ENCODE results near the gene ENTPD6. TPM values are rescaled to one million over a fixed set of nuclear protein-coding genes. Genes with fewer than 3 reads are reported as not detected.

The ENTPD6 gene
- total RNA-seq, 4 donors from 2014 or later, result 62.2 to 114 (median 67.0) TPM

DNA sequence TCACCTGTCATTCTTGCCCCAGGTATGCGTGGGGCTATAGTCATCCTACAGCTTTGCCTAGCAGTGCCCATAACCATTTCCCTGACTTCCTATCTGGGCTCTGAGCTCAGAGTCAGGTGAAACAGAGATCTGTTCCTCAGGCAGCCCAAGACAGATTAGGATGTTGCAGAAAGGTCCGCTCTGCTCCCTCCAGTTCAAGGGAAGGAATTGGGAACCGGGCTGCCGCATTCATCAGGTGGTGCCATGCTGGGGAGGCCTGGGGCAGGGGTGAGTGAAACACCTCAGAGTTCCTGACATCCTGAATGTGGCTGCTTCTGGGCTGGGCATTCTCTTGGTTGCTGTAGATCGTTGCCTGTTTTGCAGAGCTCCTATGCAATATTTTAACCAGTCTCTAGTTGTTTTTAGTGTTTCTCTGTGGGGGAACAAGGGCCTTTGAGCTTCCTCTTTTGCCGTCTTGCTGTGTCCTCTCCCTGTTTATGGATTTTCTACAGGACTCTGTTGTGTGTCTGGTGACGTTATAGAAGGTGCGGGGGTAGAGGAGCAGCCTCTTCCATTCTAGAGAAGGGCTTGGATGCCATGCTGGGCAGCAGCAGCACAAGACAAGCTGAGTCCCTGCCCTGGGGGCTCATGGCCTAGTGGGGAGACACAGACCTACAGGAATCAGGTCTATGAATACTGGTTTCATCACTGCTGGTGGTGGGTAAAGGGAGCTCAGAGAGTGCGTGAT is 9.2 kb downstream of the ENTPD6 start:
- TF ChIP-seq POLR2A (IDR thresholded peaks at IDR 0.05) (no peak), EP300 (IDR thresholded peaks at IDR 0.05) (no peak), CTCF (IDR thresholded peaks at IDR 0.05) (no peak)
- Histone ChIP-seq H3K4me1 (peaks cover 0 to 44% (median 10%) of the 10 kb centered on the region in 4 donors), H3K9me3 (no peaks in the 10 kb centered on the region), H3K4me3 (no peak overlapping the region), H3K27ac (peak overlapping the region in 2 of 4 donors; percentile 66 to 79), H3K36me3 (peaks cover 0 to 19% (median 0%) of the 10 kb centered on the region in 3 donors), H3K27me3 (no peaks in the 10 kb centered on the region)
- no peak for DNase-seq (ENCODE audit: low spot score in 2 of 2)
- 78 to 81% methylated on average over 9 of the region's 9 CpGs for WGBS, 2 donors

- peaks cover 0 to 36% (median 10%) of the 10 kb centered on the region in 4 donors for H3K4me1 ChIP-seq
- peak overlapping the region in 3 of 4 donors; percentile 18 to 79 (median 66) for H3K27ac ChIP-seq
- no peaks in the 10 kb centered on the region for H3K27me3 ChIP-seq
- peaks cover 0 to 27% (median 0%) of the 10 kb centered on the region in 3 donors for H3K36me3 ChIP-seq
- no peak overlapping the region for H3K4me3 ChIP-seq
- 74 to 75% methylated on average over 19 to 21 of the region's 21 CpGs for WGBS, 2 donors
- H3K9me3 ChIP-seq, result no peaks in the 10 kb centered on the region
- no peak for DNase-seq (ENCODE audit: low spot score in 2 of 2)
- TF ChIP-seq EP300 (IDR thresholded peaks at IDR 0.05) (no peak), CTCF (IDR thresholded peaks at IDR 0.05) (no peak), POLR2A (IDR thresholded peaks at IDR 0.05) (no peak)
Observed at GRCh38 chr20:25205277-25206062, 10.0 kb downstream of the ENTPD6 start.

DNA sequence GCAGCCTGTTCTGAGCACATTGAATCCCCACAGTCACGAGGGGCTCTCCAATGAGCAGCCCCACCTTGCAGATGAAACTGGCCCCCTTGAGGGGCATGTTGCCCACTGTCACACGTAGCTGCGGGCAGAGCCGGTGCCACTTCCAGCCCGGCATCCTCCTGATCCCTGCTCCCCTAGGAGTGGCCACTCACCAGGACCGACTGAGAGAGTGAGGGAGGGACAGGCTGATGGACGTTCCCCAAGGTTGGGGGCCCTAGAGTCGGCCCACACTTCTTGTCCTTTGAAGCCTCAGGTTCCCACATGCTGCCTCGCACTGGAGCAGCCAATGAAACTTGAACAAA is 10.5 kb downstream of the ENTPD6 start:
- H3K9me3 ChIP-seq, result no peaks in the 10 kb centered on the region
- H3K4me1 ChIP-seq, result peaks cover 0 to 32% (median 8%) of the 10 kb centered on the region in 4 donors
- DNase-seq (ENCODE audit: low spot score in 2 of 2), result no peak
- H3K36me3 ChIP-seq, result peaks cover 0 to 32% (median 3%) of the 10 kb centered on the region in 3 donors
- no peaks in the 10 kb centered on the region for H3K27me3 ChIP-seq
- no peak overlapping the region for H3K4me3 ChIP-seq
- H3K27ac ChIP-seq, result peak overlapping the region in 2 of 4 donors; percentile 66 to 79
- no peak for TF ChIP-seq POLR2A (IDR thresholded peaks at IDR 0.05)
- no peak for TF ChIP-seq CTCF (IDR thresholded peaks at IDR 0.05)
- no peak for TF ChIP-seq EP300 (IDR thresholded peaks at IDR 0.05)
- 87 to 94% methylated on average over 9 of the region's 9 CpGs for WGBS, 2 donors

DNA sequence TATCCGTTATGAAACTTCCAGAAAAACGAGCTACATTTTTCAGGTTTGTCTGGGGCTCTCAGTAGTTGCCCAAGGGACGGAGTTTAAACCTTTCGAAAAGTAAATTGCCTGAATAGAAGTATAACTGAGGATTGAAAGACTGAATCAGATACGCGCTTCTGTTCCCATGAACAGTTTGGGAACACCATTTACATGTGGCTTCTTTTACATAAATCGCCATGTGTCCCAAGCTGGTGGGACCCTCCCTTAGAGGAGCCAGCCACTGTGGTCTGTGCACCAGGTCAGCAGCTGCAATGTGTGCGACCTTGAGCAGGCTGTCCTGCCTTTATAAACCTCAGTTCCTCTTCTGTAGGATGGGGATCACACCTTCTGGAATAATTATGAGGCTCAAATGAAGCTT is 11.0 kb downstream of the ENTPD6 start:
- Histone ChIP-seq H3K9me3 (no peaks in the 10 kb centered on the region), H3K4me3 (no peak overlapping the region), H3K4me1 (peaks cover 0 to 32% (median 8%) of the 10 kb centered on the region in 4 donors), H3K36me3 (peaks cover 0 to 38% (median 3%) of the 10 kb centered on the region in 3 donors), H3K27ac (no peak overlapping the region), H3K27me3 (no peaks in the 10 kb centered on the region)
- TF ChIP-seq CTCF (IDR thresholded peaks at IDR 0.05), result no peak
- TF ChIP-seq EP300 (IDR thresholded peaks at IDR 0.05), result no peak
- no peak for TF ChIP-seq POLR2A (IDR thresholded peaks at IDR 0.05)
- DNase-seq (ENCODE audit: low spot score in 2 of 2), result no peak
- 93% methylated on average over 8 of the region's 8 CpGs for WGBS, 2 donors
